ENCODE measurements around the gene TMEM120B. TPM values are rescaled to one million over a fixed set of nuclear protein-coding genes. Genes with fewer than 3 reads are reported as not detected.

TMEM120B gene
- total and polyA plus RNA-seq, 2 of the 4 experiments (the other 2 are of a cell fraction): 10.6 to 18.4 TPM

- TF ChIP-seq MAFK (IDR thresholded peaks at IDR 0.05; ENCODE audit: low read depth, low read length): no peak
- no peak for TF ChIP-seq FOS (IDR thresholded peaks at IDR 0.05; ENCODE audit: low read depth, low read length)
Observed at GRCh38 chr12:121799156-121799841, 86.7 kb downstream of the TMEM120B start (continued).

GRCh38 chr12:121799842-121800693 lies 87.5 kb downstream of the TMEM120B start:
- in situ Hi-C loops (cut with MboI; ENCODE audit: low sequenced_read_pairs): no loop called here
- Histone ChIP-seq H3K79me1 (ENCODE audit: low read depth in 1 of 2, low read length in 2 of 2) (peaks cover 6 to 50% of the 10 kb centered on the region in 2 experiments; a peak in 3 of 4 replicates), H3K27ac (ENCODE audit: insufficient read depth, low read length) (peak overlapping the region; percentile 99), H3K27me3 (ENCODE audit: control insufficient read depth, insufficient read depth, low read length) (no peaks in the 10 kb centered on the region), H3K18ac (ENCODE audit: low read depth, low read length) (peak overlapping the region; percentile 89), H3K9me1 (ENCODE audit: insufficient read depth, low read length) (peaks cover 4% of the 10 kb centered on the region; the same call in 1 of the 2 replicates), H2BK15ac (ENCODE audit: low read depth, low read length) (peak overlapping the region; percentile 79; the same call in 2 of the 3 replicates), H3K9me3 (ENCODE audit: control insufficient read depth, insufficient read depth, low read length) (no peaks in the 10 kb centered on the region), H3K14ac (replicated peaks; ENCODE audit: low read depth, low read length) (peak overlapping the region; percentile 94), H3K4me2 (ENCODE audit: low read depth, low read length) (peak overlapping the region; percentile 95), H3K4me1 (ENCODE audit: control insufficient read depth, insufficient read depth, low read length) (peaks cover 28% of the 10 kb centered on the region), H2BK120ac (ENCODE audit: low read depth, low read length) (peak overlapping the region; percentile 84), H4K91ac (ENCODE audit: insufficient read depth, low read depth, low read length) (peak overlapping the region; percentile 93), H2BK20ac (ENCODE audit: low read depth, low read length) (no peak overlapping the region), H4K20me1 (ENCODE audit: insufficient read depth, low read length) (peaks cover 11% of the 10 kb centered on the region), H2AFZ (replicated peaks; ENCODE audit: low read length, poor library complexity) (peak overlapping the region; percentile 85), H2AK5ac (ENCODE audit: low read depth, low read length) (peak overlapping the region; percentile 94), H3K56ac (ENCODE audit: extremely low read depth, insufficient read depth, low read length) (peak overlapping the region; percentile 82), H4K5ac (ENCODE audit: low read depth, low read length) (peak overlapping the region; percentile 89), H2AK9ac (replicated peaks; ENCODE audit: low read depth, low read length, poor library complexity) (peak overlapping the region; percentile 100), H3K23ac (ENCODE audit: low read depth, low read length) (peak overlapping the region; percentile 66), H3K4ac (ENCODE audit: low read depth, low read length) (peak overlapping the region; percentile 95), H2BK5ac (ENCODE audit: low read depth, low read length, poor library complexity, severe bottlenecking) (peak overlapping the region; percentile 99), H3K9ac (ENCODE audit: low read depth, low read length) (peak overlapping the region; percentile 93), H3K4me3 (ENCODE audit: insufficient read depth, low read depth, low read length) (peak overlapping the region; percentile 63), H4K8ac (ENCODE audit: low read depth in 2 of 2, low read length in 2 of 2) (peak overlapping the region; percentile 74 to 88), H3K36me3 (ENCODE audit: control insufficient read depth, insufficient read depth, low read length) (peaks cover 9% of the 10 kb centered on the region; the same call in 1 of the 2 replicates)
- POLR2A ChIA-PET (ENCODE audit: unreplicated experiment): interaction anchor here (0.6 to 3.4 kb wide), 5 partner anchors 11 to 683 kb away, joined by 3 to 20 read pairs (median 7); no protein-coding TSS in a partner anchor
- intact Hi-C loops (cut with micrococcal nuclease): loop anchor here (5.0 to 10.0 kb wide), 2 partner anchors 222 to 245 kb away; partner anchors contain the start of gene BCL7A
- DNase-seq (peak; percentile 84), ATAC-seq (ENCODE audit: low read depth) (peak; percentile 38)
- no TSS peak for BruUV-seq (replicated peaks)
- CTCF ChIA-PET: no interaction called here
- no peak for TF ChIP-seq MAFK (IDR thresholded peaks at IDR 0.05; ENCODE audit: low read depth, low read length)
- no peak for TF ChIP-seq ELK1 (IDR thresholded peaks at IDR 0.05; ENCODE audit: borderline replicate concordance, low read depth, low read length)
- TF ChIP-seq FOS (IDR thresholded peaks at IDR 0.05; ENCODE audit: low read depth, low read length): peak; percentile 18; the same call in 1 of the 2 replicates
- 0 out of 2 replicates have a peak, but pooled peaks have one; percentile 13 for TF ChIP-seq CHD1 (IDR thresholded peaks at IDR 0.05; ENCODE audit: low read depth, low read length)
- peak; percentile 55; the same call in 1 of the 2 replicates for TF ChIP-seq MAZ (IDR thresholded peaks at IDR 0.05; ENCODE audit: borderline replicate concordance, low read depth, low read length)
- no peak for TF ChIP-seq MXI1 (IDR thresholded peaks at IDR 0.05; ENCODE audit: borderline replicate concordance, low read depth, low read length)
- TF ChIP-seq BHLHE40 (IDR thresholded peaks at IDR 0.05; ENCODE audit: low read depth, low read length): peak; percentile 52; the same call in 1 of the 2 replicates
- WGBS, 2 experiments (ENCODE audit: extremely low coverage in 2 of 2, insufficient read length in 1 of 2): 0% methylated on average over 15 of the region's 84 CpGs; no CpG with 5 or more reads in 1 of the 2 experiments
- dilution Hi-C loops (cut with HindIII; ENCODE audit: low sequenced_read_pairs, unreplicated experiment): no loop called here

All from IMR-90 (cell line).